ENCODE results near the gene NCAM1. TPM values are rescaled to one million over a fixed set of nuclear protein-coding genes. Genes with fewer than 3 reads are reported as not detected.

Gene NCAM1
- polyA plus RNA-seq, 4 donors, result 69.6 to 92.1 (median 76.3) TPM

DNA sequence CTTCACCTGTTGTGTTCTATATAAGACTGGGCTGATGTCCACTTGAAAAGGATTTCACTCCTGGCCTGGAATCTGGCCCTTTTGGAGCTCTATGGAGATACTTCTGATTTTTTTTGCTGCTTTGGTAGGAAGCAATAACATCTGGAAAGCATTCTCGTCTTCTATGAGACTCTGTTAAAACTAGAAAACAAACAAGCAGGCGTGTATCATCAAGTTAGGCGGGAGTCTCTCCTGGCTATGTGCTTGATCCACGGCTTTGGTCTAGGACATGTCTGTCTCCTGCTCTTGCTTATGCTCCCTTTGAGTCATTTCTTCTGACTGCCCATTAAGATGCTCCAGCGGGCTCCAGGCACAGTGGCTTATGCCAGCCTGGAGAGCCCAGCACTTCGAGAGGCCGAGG is 231.8 kb downstream of the NCAM1 start:
- no peak for DNase-seq (ENCODE audit: low read depth in 4 of 4, low spot score in 3 of 4)

DNA sequence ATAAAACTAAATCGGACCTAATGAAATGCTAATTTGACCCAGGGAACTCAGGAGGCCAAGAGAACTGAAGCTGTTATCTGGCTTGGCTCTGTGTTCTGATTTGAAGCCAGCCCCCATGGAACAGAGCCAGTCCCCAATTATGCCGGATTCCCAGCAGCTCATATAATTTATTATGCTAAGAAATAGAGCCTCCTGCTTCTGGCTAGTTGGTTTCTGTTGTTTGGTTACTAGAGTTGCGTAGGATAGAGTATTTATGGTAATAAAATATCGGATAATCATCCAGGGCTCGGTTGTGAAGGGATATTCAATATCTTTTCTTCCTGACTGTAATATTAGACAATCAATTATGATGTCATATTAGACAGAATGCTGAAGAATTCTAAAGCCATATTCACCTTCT is 232.7 kb downstream of the NCAM1 start:
- peak in 3 of 4 donors; percentile 43 to 44 (median 44) for DNase-seq (ENCODE audit: low read depth in 4 of 4, low spot score in 3 of 4)

DNA sequence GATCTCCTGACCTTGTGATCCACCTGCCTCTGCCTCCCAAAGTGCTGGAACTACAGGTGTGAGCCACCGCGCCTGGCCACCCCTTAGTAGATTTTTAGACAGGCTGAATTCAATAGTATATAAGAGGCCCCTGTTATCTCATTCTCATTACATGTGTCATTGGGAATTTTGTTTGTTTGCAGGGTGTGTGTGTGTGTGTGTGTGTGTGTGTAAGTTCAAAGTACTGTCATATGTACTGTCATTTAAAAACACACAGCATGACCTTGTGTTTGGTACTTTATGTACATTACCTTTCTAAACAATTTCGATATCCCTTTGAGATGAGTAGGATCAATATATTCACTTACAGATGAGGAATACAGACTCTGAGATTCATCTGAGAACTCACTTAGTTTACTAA is 234.5 kb downstream of the NCAM1 start:
- DNase-seq (ENCODE audit: low read depth in 4 of 4, low spot score in 3 of 4), result no peak

DNA sequence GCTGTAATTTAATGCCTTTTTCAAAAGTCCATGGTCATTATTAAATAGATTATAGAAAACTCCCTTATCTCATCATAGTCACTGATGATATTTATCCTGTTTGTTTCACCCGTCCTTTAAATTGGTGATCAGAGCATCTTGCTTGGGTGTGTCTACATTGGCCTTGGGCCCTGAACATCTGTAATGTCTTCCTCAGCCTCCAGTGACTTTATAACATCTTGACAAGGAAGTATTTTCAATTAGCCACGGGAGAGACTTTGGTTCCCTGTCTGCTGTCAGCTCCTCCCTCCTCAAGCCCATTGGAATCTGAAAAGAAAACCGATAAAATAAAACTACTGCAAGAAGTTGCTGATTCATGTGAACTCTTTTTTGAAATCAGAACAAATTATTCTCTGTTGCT is 236.2 kb downstream of the NCAM1 start:
- no peak for DNase-seq (ENCODE audit: low read depth in 4 of 4, low spot score in 3 of 4)

DNA sequence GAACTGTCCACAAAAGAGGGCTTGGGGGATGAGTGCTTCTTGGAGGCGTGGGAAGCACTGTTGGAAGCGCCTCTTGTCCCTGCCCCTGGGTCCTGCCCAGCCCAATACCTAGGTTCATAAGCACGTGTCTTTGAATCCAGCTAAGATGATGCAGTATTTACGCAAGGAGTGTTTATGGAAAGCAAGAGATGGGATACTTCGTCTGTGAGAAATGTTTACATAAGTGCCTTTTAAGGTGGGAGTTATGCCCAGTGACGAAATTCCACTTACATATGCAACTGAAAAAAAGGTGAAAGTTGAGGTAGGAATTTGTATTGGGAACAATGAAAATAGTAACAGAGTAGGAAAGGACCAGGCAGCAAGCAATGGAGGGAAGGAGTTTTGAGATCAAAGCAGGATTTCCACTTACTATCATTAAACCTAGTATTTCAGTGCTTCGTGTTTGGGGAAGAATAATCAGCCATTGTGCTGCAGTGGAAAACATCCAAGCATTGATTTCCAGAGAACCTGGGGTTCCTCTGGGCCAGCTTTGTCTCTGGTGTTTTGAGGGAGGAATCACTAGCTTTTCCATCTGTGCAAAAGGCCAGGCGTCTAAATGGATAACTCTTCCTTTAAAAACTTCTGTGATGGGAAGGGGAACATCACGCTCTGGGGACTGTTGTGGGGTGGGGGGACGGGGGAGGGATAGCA is 237.9 kb downstream of the NCAM1 start:
- no peak for DNase-seq (ENCODE audit: low read depth in 4 of 4, low spot score in 3 of 4)

DNA sequence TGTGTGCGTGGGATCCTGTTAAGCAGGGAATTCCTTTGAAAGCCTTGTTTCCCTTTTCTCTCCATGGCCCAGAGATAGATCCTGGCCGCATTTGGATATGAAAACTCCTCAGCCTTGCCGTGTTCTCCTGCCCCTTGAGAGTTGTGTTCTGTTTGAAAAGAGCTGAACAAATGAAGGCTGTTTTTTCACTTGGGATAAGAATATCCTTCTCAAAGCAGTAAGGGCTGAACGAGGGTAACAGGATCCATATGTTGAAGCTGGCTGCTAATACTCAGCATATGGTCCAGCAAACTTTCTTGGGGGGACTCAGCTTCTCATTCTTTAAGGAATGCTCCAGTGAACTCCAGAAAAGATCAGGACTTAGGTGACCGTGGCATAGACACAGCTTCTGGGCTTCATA is 238.6 kb downstream of the NCAM1 start:
- DNase-seq (ENCODE audit: low read depth in 4 of 4, low spot score in 3 of 4), result peak in 1 of 4 donors; percentile 46

DNA sequence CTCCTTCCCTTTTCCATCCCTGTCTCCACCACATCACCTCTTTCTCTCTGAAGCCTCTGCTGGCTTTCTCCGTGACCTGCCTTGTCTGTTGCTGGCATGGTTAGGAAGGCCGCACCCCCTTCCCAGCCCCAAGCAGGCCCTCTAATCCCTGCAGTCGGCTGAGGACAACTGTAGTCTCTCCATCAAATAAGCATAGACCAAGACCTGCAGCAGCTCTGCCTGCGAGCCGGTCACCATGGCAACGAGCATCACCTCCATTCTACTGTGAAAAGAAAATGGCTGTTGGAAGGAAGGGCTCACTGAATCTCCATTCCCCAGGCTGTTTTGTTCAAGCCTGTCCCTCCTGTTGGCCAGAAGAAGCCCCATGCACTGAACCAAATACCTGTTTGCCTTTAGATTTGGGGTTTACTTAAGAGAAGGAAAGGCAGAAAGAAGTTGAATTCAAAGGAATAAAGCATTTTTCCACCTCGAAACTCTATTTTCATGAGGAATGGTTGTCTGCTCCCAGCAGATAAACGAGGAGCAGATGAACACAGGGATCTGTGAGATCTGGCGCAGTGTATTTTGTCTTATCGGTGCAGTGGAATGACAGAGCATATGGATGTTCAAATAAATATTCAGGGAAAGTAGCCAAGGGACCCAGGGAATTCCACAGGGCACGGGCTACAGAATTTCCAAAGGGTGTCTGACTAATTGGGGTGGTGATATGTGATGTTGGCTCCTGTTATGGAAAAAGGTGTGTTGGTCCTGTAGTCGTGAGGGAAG is 240.0 kb downstream of the NCAM1 start:
- no peak for DNase-seq (ENCODE audit: low read depth in 4 of 4, low spot score in 3 of 4)

DNA sequence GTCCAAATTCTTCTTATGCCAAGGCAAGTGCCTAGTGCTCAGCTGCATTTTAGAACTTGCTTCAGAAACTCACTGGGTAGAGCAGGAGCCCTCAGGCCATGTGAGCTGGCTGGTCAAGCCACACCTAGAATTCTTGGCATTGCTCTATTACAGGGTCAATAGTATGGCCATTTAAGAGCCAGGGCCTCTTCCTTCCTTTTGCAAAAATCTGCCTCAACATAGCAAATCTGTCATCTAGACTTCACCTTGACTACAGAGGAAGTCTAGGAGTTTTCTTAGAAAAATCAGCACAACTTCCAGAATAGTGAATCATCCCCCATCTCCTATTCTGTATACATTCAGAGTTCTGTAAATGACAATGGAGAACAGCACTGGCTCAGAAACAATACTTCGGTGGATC is 241.2 kb downstream of the NCAM1 start:
- DNase-seq (ENCODE audit: low read depth in 4 of 4, low spot score in 3 of 4), result no peak

DNA sequence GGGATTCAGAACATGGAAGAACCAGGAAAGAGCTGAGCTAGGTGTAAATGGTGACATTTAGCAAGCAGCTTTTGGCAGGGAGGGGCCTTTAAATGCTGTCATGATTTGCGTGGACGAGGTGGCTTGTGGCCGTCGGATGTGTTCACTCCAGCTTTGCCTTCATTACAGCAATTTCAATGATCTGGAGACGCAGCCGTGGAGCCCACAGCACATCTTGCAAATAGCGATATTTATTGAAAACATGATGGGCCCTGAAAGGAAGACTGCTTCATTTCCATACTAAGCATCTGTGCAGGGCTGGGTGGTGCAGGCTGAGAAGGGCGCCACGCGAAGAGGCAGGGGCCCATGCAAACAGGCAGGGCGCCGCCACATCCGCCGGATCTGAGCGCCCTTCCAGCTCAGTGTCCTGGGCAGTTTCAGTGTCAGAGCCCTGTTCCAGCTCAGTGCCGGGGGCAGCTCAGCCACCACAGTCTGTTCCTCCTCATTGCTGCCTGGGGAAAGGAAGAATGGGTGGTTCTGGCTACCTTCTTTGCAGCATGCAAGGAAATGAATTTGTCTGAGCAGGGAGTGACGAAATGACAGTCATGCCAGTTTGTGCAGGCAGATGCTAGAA is 242.0 kb downstream of the NCAM1 start:
- no peak for DNase-seq (ENCODE audit: low read depth in 4 of 4, low spot score in 3 of 4)

DNA sequence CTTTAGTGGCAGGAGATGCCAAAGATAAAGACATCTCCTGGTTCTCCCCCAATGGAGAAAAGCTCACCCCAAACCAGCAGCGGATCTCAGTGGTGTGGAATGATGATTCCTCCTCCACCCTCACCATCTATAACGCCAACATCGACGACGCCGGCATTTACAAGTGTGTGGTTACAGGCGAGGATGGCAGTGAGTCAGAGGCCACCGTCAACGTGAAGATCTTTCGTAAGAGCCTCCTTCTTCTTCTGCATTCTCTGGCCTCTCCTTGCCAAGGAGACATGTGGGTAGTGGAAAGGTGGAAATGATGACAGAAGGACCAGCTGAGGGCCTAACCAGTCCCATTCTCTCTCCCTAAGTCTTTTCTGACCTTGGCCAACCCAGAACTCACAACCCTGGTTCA is 243.1 kb downstream of the NCAM1 start:
- DNase-seq (ENCODE audit: low read depth in 4 of 4, low spot score in 3 of 4), result no peak

DNA sequence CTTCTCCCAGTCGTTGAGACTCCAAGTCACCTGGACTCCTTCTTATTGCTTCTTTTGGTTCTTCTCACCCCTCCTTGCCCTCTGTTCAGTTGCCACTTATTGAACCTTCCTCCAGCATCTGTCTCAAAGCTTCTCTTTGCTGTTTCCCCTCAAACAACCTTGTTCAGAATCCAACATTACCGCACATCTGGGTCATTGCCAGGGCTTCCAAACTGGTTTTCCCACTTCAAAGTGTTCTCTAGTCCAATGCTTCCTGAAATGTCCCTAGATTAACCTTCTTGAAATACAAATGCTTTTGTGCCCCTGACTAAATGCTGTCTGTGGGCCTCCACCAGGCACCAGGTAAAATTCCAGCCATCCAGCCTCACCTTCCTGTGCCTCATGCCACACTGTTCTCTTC is 252.3 kb downstream of the NCAM1 start:
- no peak for DNase-seq (ENCODE audit: low read depth in 4 of 4, low spot score in 3 of 4)

DNA sequence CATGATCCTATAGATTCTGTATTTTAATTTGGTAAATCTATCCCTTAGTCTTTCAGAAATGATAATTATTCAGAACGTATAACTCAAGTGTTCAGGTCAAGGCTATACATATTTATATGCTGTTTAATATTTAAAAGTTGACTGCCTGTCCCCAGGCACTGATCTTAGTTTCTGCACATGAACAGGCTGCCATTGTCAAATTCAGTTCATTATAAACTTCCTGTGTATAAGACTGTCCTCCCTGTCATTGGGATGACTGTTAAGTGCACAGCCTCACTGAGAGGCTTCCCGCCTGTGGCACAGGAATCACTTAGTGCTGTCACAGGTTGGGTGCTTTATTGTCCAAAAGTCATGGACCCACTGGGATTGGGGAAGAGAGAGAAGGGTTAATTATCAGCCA is 261.0 kb downstream of the NCAM1 start:
- DNase-seq (ENCODE audit: low read depth in 4 of 4, low spot score in 3 of 4), result no peak

DNA sequence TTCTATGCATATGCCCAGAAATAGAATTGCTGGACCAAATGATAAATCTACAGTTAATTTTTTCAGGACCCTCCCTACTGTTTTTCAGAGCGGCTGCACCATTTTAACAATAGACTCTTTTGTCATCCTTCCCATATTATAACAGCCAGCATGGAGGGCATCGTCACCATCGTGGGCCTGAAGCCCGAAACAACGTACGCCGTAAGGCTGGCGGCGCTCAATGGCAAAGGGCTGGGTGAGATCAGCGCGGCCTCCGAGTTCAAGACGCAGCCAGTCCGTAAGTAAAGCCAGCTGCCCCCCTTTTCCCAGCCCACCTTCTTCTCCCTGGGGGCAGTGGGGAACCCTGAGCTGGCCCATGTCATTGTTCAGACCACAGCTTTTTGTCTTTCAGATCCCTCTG is 273.7 kb downstream of the NCAM1 start:
- DNase-seq (ENCODE audit: low read depth in 4 of 4, low spot score in 3 of 4), result no peak

DNA sequence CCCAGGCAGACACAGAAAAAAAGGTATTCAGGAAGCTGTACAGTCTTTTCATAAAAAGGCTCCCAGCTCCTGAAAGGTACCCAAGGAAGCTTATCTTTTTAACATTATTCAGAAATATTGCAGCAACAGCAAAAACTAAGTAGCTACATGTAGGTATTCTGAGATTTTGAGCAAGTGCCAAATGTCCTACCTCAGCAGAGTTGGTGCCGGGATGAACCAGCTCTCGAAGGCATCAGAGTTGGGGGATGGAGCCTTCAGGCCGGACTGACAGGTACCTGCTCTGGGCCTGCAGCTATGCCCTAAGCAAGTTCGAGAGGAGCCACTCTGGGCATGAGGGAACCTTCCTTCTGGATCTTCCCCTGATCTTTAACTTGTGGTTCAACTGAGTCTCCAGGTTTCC is 276.0 kb downstream of the NCAM1 start:
- no peak for DNase-seq (ENCODE audit: low read depth in 4 of 4, low spot score in 3 of 4)

DNA sequence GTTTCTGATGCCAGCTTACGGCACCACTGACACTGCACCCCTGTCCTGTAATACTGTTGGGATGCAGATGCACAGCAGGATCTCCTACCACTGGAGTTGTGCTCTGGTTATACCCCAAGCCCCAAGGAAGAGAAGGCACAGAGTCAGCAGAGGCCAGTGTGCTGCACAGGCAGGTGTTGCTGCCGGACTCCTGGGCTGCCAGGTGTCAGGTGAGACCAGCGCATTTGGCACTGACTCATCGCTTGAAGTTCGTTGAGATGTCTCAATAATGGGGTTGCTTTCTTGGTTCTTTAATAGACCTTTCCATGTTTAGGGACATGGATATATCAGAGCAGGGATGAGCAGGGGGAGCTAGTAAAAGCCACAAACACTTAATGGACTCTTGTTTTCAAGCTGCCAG is 277.5 kb downstream of the NCAM1 start:
- DNase-seq (ENCODE audit: low read depth in 4 of 4, low spot score in 3 of 4), result no peak

DNA sequence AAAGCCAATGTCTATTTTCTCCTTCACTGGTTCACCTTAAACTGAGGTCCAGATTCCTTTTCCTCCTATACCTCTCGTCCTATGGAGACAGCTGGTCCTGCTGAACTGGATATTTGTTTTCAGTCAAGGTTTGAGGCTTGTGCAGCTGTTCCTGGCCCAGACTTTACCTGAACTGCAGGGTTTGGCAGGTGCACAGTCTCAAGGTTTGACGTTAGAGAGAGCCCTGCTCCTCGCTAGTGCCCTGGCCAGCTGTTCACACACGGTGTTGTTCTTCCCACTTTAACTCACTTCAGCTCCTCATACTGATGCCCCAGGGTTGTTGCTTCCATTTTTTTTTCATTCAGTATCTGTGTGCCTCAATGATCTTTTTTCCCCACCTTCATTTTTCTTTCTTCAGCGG is 279.2 kb downstream of the NCAM1 start:
- no peak for DNase-seq (ENCODE audit: low read depth in 4 of 4, low spot score in 3 of 4)

DNA sequence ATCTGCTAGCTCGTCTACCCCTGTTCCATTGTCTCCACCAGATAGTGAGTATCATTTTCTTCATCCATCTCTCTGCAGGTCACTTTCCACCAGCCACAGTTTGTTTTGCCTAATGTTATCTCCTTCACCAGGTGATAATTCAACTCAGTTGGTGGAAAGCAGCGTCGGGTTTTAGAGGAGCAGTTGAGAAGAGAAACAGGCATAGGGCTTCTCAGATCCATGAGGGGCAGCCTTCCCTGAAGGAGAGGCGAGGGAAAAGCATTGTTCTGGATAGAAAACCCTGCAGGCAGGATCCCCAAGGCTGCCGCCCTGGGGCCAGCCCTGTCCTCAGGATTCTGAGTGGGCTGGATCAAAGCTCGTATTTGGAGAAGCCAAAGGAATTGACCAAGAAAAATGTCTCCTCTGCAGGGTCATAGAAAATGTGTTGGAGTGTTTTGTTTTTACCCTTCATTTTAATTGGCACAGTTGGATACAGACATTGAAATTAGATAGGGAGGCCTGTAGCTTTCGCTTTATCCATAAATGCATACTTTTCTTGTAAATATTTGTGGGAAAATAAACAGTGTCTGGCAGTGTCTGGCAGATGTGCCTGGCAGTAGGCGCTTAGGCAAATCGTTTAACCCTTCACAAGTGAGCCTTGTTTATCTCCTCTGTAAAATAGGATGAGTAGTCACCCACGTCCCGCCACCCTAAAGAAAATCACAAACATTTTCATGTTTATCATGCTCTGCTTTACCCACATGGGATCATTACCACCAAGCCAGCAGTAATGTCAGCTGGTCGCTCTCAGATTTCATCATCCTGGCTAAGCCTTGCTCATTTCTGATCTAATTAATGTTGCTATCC is 279.8 kb downstream of the NCAM1 start:
- DNase-seq (ENCODE audit: low read depth in 4 of 4, low spot score in 3 of 4), result no peak

DNA sequence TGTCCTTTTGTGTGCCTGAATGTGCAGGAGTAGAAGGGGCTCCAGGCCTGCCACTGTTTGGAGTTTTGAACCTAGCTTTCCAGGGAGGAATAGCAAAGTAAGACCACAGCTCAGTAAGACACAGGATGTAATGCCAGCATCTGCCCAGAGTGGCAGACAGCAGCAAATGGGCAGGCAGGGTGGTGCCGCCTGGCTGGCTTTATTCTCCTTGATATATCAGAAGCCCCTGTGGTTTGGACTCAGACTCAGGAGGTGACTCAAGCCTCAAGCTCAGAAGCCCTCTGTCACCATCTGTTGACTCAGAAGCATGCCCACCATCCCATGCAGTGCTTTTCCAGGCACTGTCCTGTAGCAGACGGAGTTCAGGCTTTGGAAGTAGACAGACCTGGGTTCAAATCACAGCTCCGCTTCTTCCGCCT is 280.4 kb downstream of the NCAM1 start:
- DNase-seq (ENCODE audit: low read depth in 4 of 4, low spot score in 3 of 4), result no peak

DNA sequence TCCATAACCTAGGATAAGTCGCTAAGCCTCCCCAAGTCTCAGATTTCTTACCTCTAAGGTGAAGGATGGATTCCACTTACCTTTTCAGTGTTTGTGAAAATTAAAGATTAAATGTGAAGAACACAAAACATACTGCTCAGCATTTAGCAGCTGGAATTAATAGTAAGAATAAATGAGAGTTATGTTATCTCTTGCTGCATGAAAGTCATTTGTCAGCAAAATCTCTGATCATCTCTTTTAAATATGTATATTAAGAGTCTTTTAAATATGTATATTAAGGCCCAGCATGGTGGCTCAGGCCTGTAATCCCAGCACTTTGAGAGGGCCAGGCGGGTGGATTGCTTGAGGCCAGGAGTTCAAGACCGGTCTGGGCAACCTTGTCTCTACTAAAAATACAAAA is 280.8 kb downstream of the NCAM1 start:
- DNase-seq (ENCODE audit: low read depth in 4 of 4, low spot score in 3 of 4), result no peak

DNA sequence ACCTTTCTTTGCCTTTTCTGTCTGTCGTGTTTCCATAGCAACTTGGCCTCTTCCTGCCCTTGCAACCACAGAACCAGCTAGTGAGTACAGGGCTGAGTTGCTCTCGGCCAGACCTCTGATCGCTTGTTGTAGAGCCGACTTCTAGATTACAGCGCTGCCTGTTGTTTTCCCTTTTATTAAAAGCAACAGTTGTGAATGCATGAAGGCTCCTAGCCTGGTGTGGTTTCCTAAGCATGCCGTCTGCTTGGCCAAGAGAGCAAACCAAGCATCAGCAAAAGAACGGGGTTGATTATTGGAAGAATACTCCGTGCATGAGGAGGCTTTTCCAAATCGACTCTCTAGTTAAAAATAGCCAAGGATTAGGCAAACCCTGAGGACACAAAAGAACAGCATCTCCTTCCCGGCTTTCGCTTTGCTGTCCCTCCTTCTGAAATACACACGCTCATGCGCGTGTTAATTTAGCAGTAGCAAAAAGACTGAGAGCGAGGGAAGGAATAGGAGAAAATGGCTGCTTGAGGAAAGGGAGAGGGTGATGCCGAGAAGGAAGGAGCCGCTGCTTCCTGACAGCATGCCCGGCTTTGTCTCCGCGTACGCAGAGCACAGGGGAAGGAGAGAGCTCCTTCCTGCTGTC is 281.7 kb downstream of the NCAM1 start:
- no peak for DNase-seq (ENCODE audit: low read depth in 4 of 4, low spot score in 3 of 4)

DNA sequence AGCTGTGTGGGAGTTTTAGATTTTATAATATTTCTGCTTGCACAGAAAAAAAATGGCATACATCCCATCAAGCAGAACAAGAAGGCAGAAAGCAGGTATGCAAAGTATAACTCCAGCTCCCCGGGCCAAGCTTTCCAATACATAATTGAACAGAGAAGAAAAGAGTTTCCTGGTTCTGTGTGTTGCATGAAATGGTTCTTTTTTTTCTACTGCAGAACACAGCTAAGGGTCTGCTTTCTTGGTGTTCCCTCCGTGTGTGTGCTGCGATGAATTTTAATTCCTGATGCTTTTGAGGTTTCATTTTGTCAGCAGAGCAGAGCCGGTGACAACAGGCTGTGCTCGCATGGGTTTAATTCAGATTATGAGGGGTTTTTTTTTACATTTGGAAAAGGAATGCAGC is 282.5 kb downstream of the NCAM1 start:
- DNase-seq (ENCODE audit: low read depth in 4 of 4, low spot score in 3 of 4), result no peak

Measured in right renal pelvis (tissue), 4 donors.